ENCODE measurements around the gene ZNF787. TPM values are rescaled to one million over a fixed set of nuclear protein-coding genes. Genes with fewer than 3 reads are reported as not detected.

ZNF787 gene
- total and polyA plus RNA-seq, 2 of the 13 experiments (the other 11 are each of a cell fraction or from before 2014, with no cell fraction given) = 15.1 to 42.8 TPM

- TF ChIP-seq ZBTB4 (CRISPR knock-in tag; IDR thresholded peaks at IDR 0.05; ENCODE audit: borderline replicate concordance) = no peak
- no peak for TF ChIP-seq ZNF550 (CRISPR knock-in tag; IDR thresholded peaks at IDR 0.05; ENCODE audit: borderline replicate concordance)
- no peak for TF ChIP-seq ADNP (CRISPR knock-in tag; IDR thresholded peaks at IDR 0.05)
- TF ChIP-seq KLF16 (CRISPR knock-in tag; IDR thresholded peaks at IDR 0.05) = peak in 1 of 2 experiments; percentile 68; a peak in 1 of 4 replicates
- TF ChIP-seq HDAC2 (CRISPR knock-in tag; IDR thresholded peaks at IDR 0.05) = 0 out of 2 replicates have a peak, but pooled peaks have one; percentile 48
- no peak for TF ChIP-seq IRF9 (CRISPR knock-in tag; IDR thresholded peaks at IDR 0.05; ENCODE audit: borderline replicate concordance)
- TF ChIP-seq TCF7 (IDR thresholded peaks at IDR 0.05; ENCODE audit: low read depth) = no peak
- TF ChIP-seq ZNF431 (CRISPR knock-in tag; IDR thresholded peaks at IDR 0.05; ENCODE audit: borderline replicate concordance, low read depth) = 0 out of 2 replicates have a peak, but pooled peaks have one; percentile 13
- TF ChIP-seq ZSCAN9 (CRISPR knock-in tag; IDR thresholded peaks at IDR 0.05; ENCODE audit: borderline replicate concordance) = no peak
- TF ChIP-seq MED1 (CRISPR knock-in tag; IDR thresholded peaks at IDR 0.05) = peak; percentile 56
- TF ChIP-seq GATA4 (IDR thresholded peaks at IDR 0.05; ENCODE audit: borderline replicate concordance, low read depth) = no peak
- TF ChIP-seq HOXA5 (CRISPR knock-in tag; IDR thresholded peaks at IDR 0.05) = no peak; the same call in 1 of the 2 replicates
- TF ChIP-seq AHR (CRISPR knock-in tag; IDR thresholded peaks at IDR 0.05) = no peak
- TF ChIP-seq ZNF468 (CRISPR knock-in tag; IDR thresholded peaks at IDR 0.05) = no peak
- no peak for TF ChIP-seq SOX13 (IDR thresholded peaks at IDR 0.05)
- no peak for TF ChIP-seq SOX13 (CRISPR knock-in tag; conservative IDR thresholded peaks at IDR 0.05 in 1 of 2, IDR thresholded peaks at IDR 0.05 in 1 of 2)
- TF ChIP-seq ZHX2 (IDR thresholded peaks at IDR 0.05; ENCODE audit: low read depth) = no peak
- TF ChIP-seq ZHX2 (CRISPR knock-in tag; IDR thresholded peaks at IDR 0.05; ENCODE audit: borderline replicate concordance) = no peak
- no peak for TF ChIP-seq SIX1 (CRISPR knock-in tag; IDR thresholded peaks at IDR 0.05; ENCODE audit: borderline replicate concordance)
These were observed at the start of gene ZNF787 (continued) for GRCh38 chr19:56121180-56122167.

Data from HepG2 (cell line).